ENCODE measurements around the gene ALPK3. TPM values are rescaled to one million over a fixed set of nuclear protein-coding genes. Genes with fewer than 3 reads are reported as not detected.

ALPK3 gene, protein sequence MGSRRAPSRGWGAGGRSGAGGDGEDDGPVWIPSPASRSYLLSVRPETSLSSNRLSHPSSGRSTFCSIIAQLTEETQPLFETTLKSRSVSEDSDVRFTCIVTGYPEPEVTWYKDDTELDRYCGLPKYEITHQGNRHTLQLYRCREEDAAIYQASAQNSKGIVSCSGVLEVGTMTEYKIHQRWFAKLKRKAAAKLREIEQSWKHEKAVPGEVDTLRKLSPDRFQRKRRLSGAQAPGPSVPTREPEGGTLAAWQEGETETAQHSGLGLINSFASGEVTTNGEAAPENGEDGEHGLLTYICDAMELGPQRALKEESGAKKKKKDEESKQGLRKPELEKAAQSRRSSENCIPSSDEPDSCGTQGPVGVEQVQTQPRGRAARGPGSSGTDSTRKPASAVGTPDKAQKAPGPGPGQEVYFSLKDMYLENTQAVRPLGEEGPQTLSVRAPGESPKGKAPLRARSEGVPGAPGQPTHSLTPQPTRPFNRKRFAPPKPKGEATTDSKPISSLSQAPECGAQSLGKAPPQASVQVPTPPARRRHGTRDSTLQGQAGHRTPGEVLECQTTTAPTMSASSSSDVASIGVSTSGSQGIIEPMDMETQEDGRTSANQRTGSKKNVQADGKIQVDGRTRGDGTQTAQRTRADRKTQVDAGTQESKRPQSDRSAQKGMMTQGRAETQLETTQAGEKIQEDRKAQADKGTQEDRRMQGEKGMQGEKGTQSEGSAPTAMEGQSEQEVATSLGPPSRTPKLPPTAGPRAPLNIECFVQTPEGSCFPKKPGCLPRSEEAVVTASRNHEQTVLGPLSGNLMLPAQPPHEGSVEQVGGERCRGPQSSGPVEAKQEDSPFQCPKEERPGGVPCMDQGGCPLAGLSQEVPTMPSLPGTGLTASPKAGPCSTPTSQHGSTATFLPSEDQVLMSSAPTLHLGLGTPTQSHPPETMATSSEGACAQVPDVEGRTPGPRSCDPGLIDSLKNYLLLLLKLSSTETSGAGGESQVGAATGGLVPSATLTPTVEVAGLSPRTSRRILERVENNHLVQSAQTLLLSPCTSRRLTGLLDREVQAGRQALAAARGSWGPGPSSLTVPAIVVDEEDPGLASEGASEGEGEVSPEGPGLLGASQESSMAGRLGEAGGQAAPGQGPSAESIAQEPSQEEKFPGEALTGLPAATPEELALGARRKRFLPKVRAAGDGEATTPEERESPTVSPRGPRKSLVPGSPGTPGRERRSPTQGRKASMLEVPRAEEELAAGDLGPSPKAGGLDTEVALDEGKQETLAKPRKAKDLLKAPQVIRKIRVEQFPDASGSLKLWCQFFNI (N-terminal part only)
- total RNA-seq = 0.33 and 0.87 TPM in 2 replicates

DNA sequence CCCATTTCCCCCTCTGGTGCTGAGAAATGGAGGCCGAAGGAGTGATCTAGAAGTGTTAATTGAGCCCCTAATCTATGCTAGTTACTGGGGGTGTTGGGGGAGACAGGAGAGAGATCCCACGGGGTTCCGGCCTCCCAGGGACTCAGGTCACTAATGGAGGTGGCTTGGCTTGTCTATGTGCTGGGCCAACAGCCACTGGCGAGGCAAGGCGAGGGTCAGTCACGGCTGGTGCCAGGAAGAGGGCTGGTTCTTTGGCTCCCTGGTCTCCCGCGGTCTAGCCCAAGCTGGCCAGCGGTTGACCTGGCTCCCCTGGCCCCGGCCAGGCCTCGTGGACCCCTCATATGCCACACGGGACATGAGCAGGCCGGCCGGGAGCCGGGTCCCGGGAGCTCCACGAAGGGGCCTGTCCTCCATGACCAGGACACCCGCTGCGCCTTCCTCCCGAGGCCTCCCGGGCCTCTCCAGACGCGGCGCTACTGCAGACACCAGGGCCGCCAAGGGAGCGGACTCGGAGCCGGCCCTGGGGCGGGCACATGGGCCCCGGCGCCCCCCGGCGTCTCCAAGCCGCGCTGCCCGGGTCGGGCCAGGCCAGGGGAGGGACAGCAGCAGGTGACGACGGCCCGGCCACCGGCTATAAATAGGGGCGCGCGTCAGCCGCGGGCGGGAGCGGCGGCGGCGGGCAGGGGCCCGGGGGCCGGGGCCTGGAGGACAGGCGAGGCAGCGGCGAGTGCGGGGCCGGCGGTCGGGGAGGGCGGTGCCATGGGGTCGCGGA lies at the start of gene ALPK3:
Gene ALPK3 (plus strand): TSS at position 663 of the 772 bp plus-strand sequence. CDS start 97 bp downstream, at position 760.

DNA sequence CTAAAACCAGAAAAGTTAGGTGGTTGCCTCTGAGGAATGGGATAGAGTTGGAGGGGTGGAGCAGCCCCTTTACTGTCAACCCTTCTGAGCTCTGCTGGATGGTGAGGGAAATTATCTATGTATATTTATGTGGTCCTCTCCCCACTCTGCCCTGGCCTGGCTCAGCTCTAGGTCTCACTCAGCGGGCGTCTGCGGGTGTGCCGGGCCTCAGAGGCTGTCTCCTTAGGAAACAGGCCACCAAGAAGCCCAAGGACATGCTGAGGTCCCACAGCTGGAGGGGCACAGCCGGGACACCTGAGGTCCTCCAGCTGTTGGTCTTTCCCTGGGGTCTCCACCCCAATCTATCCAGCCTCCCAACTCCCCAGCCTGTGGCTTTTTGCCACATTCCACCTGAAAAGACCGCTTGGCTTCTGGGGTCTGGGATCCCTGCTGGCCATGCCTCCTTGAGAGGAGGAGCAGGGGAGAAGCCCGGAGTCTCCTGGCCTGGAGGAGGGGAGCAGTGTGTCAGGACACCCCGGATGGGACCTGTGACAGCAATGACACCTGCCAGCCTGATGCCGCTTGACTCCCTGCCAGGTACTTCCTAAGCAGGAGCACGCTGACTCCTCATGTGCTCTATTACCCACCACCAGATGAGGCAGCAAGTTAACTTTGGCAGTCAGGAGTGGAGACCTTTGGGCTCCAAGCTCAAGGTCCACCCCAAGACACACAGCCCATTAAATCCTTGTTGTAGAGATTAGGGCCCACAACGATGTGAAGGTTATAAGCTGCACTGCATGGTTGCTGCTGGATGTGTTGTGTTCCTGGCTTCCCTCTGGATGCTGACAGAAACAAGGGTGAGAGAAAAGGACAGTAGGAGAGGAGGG lies 67.0 kb downstream of the ALPK3 start, which contains the start of gene SLC28A1:
Gene SLC28A1 (plus strand): TSS at position 747 of the 866 bp plus-strand sequence. CDS start 3,099 bp downstream, outside the sequence.

Other genes starting within 250 kb of the ALPK3 start
- 8.1 and 9.7 TPM in 2 replicates for gene ZSCAN2, start 216.3 kb upstream of the ALPK3 start, total RNA-seq
- 27.3 and 34.9 TPM in 2 replicates for gene WDR73, start 163.1 kb upstream of the ALPK3 start, total RNA-seq
- gene NMB, start 159.2 kb upstream of the ALPK3 start, total RNA-seq = 3.6 and 6.8 TPM in 2 replicates
- gene SEC11A, start 101.2 kb upstream of the ALPK3 start, total RNA-seq = 142 and 272 TPM in 2 replicates
- gene ZNF592, start 68.8 kb upstream of the ALPK3 start, total RNA-seq = 4.7 and 6.5 TPM in 2 replicates
- gene SLC28A1, start 67.3 kb downstream of the ALPK3 start, total RNA-seq = not detected in 2 replicates
- gene PDE8A, start 164.5 kb downstream of the ALPK3 start, total RNA-seq = 25.0 and 30.1 TPM in 2 replicates